Measurements from ENCODE around the gene CGNL1. TPM values are rescaled to one million over a fixed set of nuclear protein-coding genes. Genes with fewer than 3 reads are reported as not detected.

Gene CGNL1
- total RNA-seq, 2 donors from 2014 or later = 3.9 to 4.7 TPM

DNA sequence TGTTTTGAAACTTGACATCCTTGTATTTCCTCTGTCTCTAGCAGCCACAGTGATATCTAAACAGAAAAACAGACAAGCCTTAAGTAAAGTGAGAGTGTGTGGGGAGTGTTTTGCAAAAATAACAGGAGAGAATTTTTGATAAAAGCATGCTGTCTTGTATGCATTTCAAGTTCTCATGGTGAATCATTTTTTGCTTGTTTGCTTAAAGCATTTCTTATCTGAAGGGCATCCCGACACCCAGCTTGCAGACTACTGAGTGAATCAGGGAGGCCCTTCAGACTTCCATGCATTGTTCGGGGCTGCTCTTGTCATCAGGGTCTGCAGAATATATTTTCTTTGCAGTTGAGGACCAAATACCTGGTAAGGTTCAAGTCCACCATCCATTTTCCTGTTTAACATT is 8.5 kb downstream of the CGNL1 start:
- Histone ChIP-seq H3K9me3 (no peaks in the 10 kb centered on the region), H3K9ac (ENCODE audit: low read depth in 2 of 2, low read length in 2 of 2) (no peak overlapping the region), H3K27ac (no peak overlapping the region), H3K27me3 (no peaks in the 10 kb centered on the region), H3K4me3 (no peak overlapping the region), H3K36me3 (no peaks in the 10 kb centered on the region), H3K4me1 (peaks cover 4% of the 10 kb centered on the region)
- TF ChIP-seq, protein P1, sequence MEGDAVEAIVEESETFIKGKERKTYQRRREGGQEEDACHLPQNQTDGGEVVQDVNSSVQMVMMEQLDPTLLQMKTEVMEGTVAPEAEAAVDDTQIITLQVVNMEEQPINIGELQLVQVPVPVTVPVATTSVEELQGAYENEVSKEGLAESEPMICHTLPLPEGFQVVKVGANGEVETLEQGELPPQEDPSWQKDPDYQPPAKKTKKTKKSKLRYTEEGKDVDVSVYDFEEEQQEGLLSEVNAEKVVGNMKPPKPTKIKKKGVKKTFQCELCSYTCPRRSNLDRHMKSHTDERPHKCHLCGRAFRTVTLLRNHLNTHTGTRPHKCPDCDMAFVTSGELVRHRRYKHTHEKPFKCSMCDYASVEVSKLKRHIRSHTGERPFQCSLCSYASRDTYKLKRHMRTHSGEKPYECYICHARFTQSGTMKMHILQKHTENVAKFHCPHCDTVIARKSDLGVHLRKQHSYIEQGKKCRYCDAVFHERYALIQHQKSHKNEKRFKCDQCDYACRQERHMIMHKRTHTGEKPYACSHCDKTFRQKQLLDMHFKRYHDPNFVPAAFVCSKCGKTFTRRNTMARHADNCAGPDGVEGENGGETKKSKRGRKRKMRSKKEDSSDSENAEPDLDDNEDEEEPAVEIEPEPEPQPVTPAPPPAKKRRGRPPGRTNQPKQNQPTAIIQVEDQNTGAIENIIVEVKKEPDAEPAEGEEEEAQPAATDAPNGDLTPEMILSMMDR (IDR thresholded peaks at IDR 0.05) = no peak
- intact Hi-C loops (cut with DNase I) = no loop called here
- DNase-seq = no peak

DNA sequence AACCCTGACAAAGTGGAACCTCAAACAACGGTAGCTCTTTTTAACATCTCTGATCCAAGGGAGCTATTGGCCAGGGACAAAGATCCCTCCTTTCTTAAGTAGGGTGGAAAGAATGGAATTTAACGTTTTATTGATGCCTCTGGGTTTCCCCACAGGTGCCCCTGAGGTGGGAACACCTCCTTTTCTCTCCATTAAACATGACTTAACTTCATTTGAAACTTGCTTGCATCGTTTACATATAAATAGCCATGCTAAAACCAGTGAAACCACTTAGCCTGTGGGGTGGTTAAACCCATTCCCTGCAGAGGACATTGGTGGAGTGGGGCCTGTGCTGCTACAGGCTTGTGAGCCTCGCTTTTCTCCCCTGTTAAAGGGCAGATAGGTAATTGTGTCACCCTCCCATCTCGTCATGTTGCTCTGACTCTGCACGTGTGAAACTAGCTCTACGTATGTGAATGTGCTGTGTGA is 9.7 kb downstream of the CGNL1 start:
- Histone ChIP-seq H3K4me1 (peaks cover 4% of the 10 kb centered on the region), H3K4me3 (no peak overlapping the region), H3K36me3 (no peaks in the 10 kb centered on the region), H3K27me3 (no peaks in the 10 kb centered on the region), H3K27ac (no peak overlapping the region), H3K9me3 (no peaks in the 10 kb centered on the region), H3K9ac (ENCODE audit: low read depth in 2 of 2, low read length in 2 of 2) (no peak overlapping the region)
- DNase-seq = no peak
- TF ChIP-seq, protein P1 (IDR thresholded peaks at IDR 0.05) = no peak
- intact Hi-C loops (cut with DNase I) = no loop called here

DNA sequence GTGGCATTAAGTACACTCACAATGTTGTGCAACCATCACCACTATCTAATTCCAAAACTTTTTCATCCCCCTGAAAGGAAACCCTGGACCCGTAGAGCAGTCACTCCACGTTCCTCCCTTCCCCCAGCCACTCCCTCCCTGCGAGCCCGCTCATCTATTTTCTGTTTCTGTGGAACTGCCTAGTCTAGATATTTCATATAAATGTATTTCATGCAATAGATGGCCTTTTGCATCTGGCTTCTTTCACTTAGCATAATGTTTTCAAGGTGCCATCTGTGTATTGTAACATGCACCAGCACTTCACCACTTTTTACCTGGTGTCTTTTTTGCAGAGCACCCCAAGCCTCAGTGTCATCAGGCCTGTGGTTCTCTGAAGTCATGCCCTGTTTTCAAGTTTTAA is 10.7 kb downstream of the CGNL1 start:
- H3K4me3 ChIP-seq = no peak overlapping the region
- TF ChIP-seq, protein P1 (IDR thresholded peaks at IDR 0.05) = no peak
- H3K9ac ChIP-seq (ENCODE audit: low read depth in 2 of 2, low read length in 2 of 2) = no peak overlapping the region
- no peaks in the 10 kb centered on the region for H3K27me3 ChIP-seq
- no peak for DNase-seq
- H3K9me3 ChIP-seq = no peaks in the 10 kb centered on the region
- no peak overlapping the region for H3K27ac ChIP-seq
- no peaks in the 10 kb centered on the region for H3K36me3 ChIP-seq
- intact Hi-C loops (cut with DNase I) = no loop called here
- H3K4me1 ChIP-seq = peaks cover 4% of the 10 kb centered on the region

DNA sequence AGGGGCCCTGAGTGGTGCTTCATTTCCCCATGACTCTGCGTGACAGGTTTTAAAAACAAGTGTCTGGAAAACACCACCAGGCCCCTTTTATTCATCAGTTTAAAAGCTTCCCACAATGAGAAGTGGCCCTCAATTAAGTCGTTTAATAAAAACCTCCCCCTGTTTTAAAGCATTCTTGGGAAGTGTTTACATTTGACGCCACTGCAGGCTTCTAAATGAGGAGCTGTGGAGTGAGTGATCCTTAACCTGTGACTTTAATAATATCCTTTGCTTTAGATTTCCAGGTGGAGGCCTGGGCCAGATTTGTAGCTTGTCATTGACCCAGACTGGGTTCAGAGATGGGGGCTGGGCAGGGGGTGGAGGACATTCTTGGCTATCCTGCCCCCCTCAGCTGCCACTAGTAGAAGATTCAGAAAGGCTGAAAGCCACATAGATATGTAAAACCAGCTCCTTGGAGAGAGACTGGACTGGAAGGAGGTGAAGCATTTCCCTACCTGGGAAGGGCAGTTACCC is 11.3 kb downstream of the CGNL1 start:
- H3K4me1 ChIP-seq = no peaks in the 10 kb centered on the region
- H3K27ac ChIP-seq = no peak overlapping the region

DNA sequence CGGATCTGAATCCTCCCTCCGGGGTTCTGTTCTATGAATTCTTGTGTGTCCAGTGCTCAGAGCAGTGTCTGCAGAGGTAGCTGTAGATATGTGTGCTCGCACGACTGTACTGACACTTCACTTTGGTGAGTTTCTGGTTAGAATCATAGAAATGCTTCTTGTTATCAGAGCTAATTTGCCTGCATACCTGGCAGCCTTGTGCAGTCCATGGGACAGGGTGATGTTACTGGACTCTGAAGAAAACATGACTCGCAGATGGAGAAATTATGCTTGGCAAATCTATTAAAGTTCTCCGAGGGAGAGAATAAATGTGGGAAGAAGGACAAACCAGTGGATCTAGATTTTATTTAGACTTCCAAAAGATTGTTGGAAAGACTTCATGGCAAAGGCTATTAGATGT is 12.2 kb downstream of the CGNL1 start:
- intact Hi-C loops (cut with DNase I) = no loop called here
- H3K27ac ChIP-seq = no peak overlapping the region
- DNase-seq = no peak
- no peaks in the 10 kb centered on the region for H3K4me1 ChIP-seq
- H3K9ac ChIP-seq (ENCODE audit: low read depth in 2 of 2, low read length in 2 of 2) = no peak overlapping the region
- H3K36me3 ChIP-seq = no peaks in the 10 kb centered on the region
- no peak overlapping the region for H3K4me3 ChIP-seq
- H3K9me3 ChIP-seq = no peaks in the 10 kb centered on the region
- no peaks in the 10 kb centered on the region for H3K27me3 ChIP-seq
- TF ChIP-seq, protein P1 (IDR thresholded peaks at IDR 0.05) = no peak

More for the DNA sequence above, 11.3 kb downstream of the CGNL1 start:
- H3K36me3 ChIP-seq = no peaks in the 10 kb centered on the region
- intact Hi-C loops (cut with DNase I) = no loop called here
- H3K4me3 ChIP-seq = no peak overlapping the region
- no peaks in the 10 kb centered on the region for H3K9me3 ChIP-seq
- H3K9ac ChIP-seq (ENCODE audit: low read depth in 2 of 2, low read length in 2 of 2) = no peak overlapping the region
- TF ChIP-seq, protein P1 (IDR thresholded peaks at IDR 0.05) = no peak
- no peaks in the 10 kb centered on the region for H3K27me3 ChIP-seq
- DNase-seq = no peak

All from colonic mucosa (tissue), 4 donors.